ENCODE data around the gene ADRA2B.

ADRA2B gene

GRCh38 chr2:96159084-96159830, 42.9 kb upstream of the ADRA2B start:
- POLR2A ChIA-PET: interaction anchor here (0.9 kb wide), 1 partner anchor 11 kb away, joined by 4 read pairs; no protein-coding TSS in a partner anchor
- H3K36me3 ChIP-seq (ENCODE audit: control insufficient read depth in 4 of 4, insufficient read depth in 4 of 4, low read length in 3 of 4): no peaks in the 10 kb centered on the region
- DNase-seq: no peak
- no peaks in the 10 kb centered on the region for H3K27me3 ChIP-seq (replicated peaks in 2 of 5; ENCODE audit: control insufficient read depth in 4 of 5, insufficient read depth in 5 of 5, low read length in 4 of 5)
- no peak overlapping the region for H3K4me3 ChIP-seq (ENCODE audit: control insufficient read depth in 1 of 7, extremely low read depth in 1 of 7, insufficient read depth in 4 of 7, low read depth in 2 of 7, low read length in 6 of 7)
- H3K9me3 ChIP-seq (ENCODE audit: control extremely low read depth in 1 of 5, control insufficient read depth in 4 of 5, insufficient read depth in 2 of 5, low read depth in 1 of 5, low read length in 4 of 5): peaks cover 0 to 3% (median 0%) of the 10 kb centered on the region in 5 experiments
- peaks cover 0 to 52% (median 33%) of the 10 kb centered on the region in 4 experiments for H3K4me1 ChIP-seq (ENCODE audit: control extremely low read depth in 1 of 4, control insufficient read depth in 4 of 4, insufficient read depth in 4 of 4, low read length in 3 of 4)
- CTCF ChIA-PET: interaction anchor here (0.8 to 8.7 kb wide), 5 partner anchors 11 to 23 kb away, joined by 3 to 63 read pairs (median 4); partner anchors contain the start of gene ASTL
- 86% methylated on average over 16 of the region's 17 CpGs for WGBS (ENCODE audit: insufficient coverage)
- H3K27ac ChIP-seq (ENCODE audit: insufficient read depth in 1 of 2, low read depth in 1 of 2, low read length in 2 of 2, poor library complexity in 1 of 2, severe bottlenecking in 2 of 2): no peak overlapping the region

DNA sequence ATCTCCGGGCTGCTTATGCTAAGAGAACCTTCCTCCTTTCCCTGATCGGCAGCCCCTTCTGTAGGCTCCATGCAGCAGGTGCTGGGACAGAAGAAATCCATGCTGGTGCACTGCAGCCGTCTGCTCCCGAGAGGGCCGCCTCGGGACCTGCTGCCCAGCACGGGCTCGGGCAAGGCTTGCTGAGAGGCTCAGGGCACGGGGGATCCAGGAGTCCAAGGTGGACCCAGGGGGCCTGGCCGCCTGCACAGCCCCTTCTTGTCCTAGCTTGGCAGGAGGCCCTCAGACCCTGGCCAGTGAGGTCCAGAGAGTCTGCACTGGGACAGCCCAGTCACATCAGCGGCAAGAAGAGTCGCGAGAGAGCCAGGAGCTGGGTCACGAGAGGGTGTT, 42.2 kb upstream of the ADRA2B start:
- H3K4me1 ChIP-seq (ENCODE audit: control extremely low read depth in 1 of 4, control insufficient read depth in 4 of 4, insufficient read depth in 4 of 4, low read length in 3 of 4): peaks cover 0 to 45% (median 26%) of the 10 kb centered on the region in 4 experiments

DNA sequence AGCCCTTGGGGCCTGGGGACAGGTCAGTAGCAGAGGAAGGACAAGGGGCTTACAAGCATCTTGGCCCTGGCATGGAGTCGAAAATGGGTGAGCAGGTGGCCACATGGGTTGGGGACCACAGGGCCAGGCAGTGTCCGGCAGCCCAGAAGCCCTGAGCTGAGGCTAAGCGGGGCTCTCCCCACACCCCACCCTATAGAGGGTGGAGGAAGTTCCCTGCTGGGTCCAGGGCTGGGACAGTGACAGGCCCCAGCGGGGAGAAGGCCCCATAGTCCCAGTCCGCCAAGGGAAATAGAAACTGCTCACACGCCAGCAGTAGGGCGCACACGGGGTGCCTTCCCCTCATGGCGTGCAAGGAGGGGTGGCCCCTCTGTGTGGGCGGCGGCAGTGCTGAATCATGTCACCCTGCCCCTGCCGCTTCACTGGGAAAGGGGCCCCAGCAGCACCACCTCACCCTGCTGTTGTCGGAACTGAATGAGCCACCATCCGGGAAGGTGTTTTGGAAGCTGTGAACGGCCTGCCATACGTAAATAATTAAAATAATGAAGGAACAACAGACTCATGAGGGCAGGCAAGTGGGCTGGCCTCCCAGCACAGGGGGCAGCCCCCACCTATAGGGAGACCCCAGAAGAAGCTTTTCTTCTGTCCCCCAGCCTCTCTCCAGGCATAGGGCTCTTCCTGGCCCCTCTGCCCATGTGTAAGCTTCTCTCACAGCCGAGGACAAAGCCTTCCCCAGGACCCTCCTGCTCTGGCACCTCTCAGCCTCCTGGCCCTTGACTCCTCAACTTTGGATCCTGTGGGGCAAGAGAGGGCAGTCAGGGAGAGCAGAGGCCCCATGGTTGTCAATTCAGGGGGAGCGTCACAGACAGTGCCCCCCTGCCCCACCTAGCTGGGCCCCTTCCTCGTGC, 41.5 kb upstream of the ADRA2B start:
- H3K4me3 ChIP-seq (ENCODE audit: control insufficient read depth in 1 of 7, extremely low read depth in 1 of 7, insufficient read depth in 4 of 7, low read depth in 2 of 7, low read length in 6 of 7): peak overlapping the region in 4 of 7 experiments; percentile 8 to 55 (median 25)
- H3K36me3 ChIP-seq (ENCODE audit: control insufficient read depth in 4 of 4, insufficient read depth in 4 of 4, low read length in 3 of 4): no peaks in the 10 kb centered on the region
- no peaks in the 10 kb centered on the region for H3K27me3 ChIP-seq (replicated peaks in 2 of 5; ENCODE audit: control insufficient read depth in 4 of 5, insufficient read depth in 5 of 5, low read length in 4 of 5)
- 21% methylated on average over 12 of the region's 19 CpGs for WGBS (ENCODE audit: insufficient coverage)
- peak overlapping the region; percentile 40 to 71 for H3K27ac ChIP-seq (ENCODE audit: insufficient read depth in 1 of 2, low read depth in 1 of 2, low read length in 2 of 2, poor library complexity in 1 of 2, severe bottlenecking in 2 of 2)
- peak; percentile 81 to 89 (median 86) for DNase-seq
- H3K9me3 ChIP-seq (ENCODE audit: control extremely low read depth in 1 of 5, control insufficient read depth in 4 of 5, insufficient read depth in 2 of 5, low read depth in 1 of 5, low read length in 4 of 5): peaks cover 0 to 3% (median 0%) of the 10 kb centered on the region in 5 experiments
- POLR2A ChIA-PET: interaction anchor here (0.6 to 1.1 kb wide), 3 partner anchors 10 to 11 kb away, joined by 3 to 5 read pairs (median 3); no protein-coding TSS in a partner anchor
- H3K4me1 ChIP-seq (ENCODE audit: control extremely low read depth in 1 of 4, control insufficient read depth in 4 of 4, insufficient read depth in 4 of 4, low read length in 3 of 4): peaks cover 0 to 39% (median 24%) of the 10 kb centered on the region in 4 experiments
- CTCF ChIA-PET: interaction anchor here (1.2 to 8.7 kb wide), 6 partner anchors 10 to 20 kb away, joined by 4 to 63 read pairs (median 5); partner anchors contain the start of gene ASTL

More for the DNA sequence above, 42.2 kb upstream of the ADRA2B start:
- 91% methylated on average over 10 of the region's 14 CpGs for WGBS (ENCODE audit: insufficient coverage)
- Histone ChIP-seq H3K27ac (ENCODE audit: insufficient read depth in 1 of 2, low read depth in 1 of 2, low read length in 2 of 2, poor library complexity in 1 of 2, severe bottlenecking in 2 of 2) (peak overlapping the region in 1 of 2 experiments; percentile 71), H3K4me3 (ENCODE audit: control insufficient read depth in 1 of 7, extremely low read depth in 1 of 7, insufficient read depth in 4 of 7, low read depth in 2 of 7, low read length in 6 of 7) (peak overlapping the region in 2 of 7 experiments; percentile 11 to 55), H3K9me3 (ENCODE audit: control extremely low read depth in 1 of 5, control insufficient read depth in 4 of 5, insufficient read depth in 2 of 5, low read depth in 1 of 5, low read length in 4 of 5) (peaks cover 0 to 3% (median 0%) of the 10 kb centered on the region in 5 experiments), H3K27me3 (replicated peaks in 2 of 5; ENCODE audit: control insufficient read depth in 4 of 5, insufficient read depth in 5 of 5, low read length in 4 of 5) (no peaks in the 10 kb centered on the region), H3K36me3 (ENCODE audit: control insufficient read depth in 4 of 4, insufficient read depth in 4 of 4, low read length in 3 of 4) (no peaks in the 10 kb centered on the region)
- CTCF ChIA-PET: interaction anchor here (1.2 to 8.7 kb wide), 6 partner anchors 11 to 20 kb away, joined by 4 to 63 read pairs (median 5); partner anchors contain the start of gene ASTL
- no peak for DNase-seq
- POLR2A ChIA-PET: interaction anchor here (0.6 to 1.1 kb wide), 2 partner anchors 10 to 12 kb away, joined by 3 to 5 read pairs; no protein-coding TSS in a partner anchor

DNA sequence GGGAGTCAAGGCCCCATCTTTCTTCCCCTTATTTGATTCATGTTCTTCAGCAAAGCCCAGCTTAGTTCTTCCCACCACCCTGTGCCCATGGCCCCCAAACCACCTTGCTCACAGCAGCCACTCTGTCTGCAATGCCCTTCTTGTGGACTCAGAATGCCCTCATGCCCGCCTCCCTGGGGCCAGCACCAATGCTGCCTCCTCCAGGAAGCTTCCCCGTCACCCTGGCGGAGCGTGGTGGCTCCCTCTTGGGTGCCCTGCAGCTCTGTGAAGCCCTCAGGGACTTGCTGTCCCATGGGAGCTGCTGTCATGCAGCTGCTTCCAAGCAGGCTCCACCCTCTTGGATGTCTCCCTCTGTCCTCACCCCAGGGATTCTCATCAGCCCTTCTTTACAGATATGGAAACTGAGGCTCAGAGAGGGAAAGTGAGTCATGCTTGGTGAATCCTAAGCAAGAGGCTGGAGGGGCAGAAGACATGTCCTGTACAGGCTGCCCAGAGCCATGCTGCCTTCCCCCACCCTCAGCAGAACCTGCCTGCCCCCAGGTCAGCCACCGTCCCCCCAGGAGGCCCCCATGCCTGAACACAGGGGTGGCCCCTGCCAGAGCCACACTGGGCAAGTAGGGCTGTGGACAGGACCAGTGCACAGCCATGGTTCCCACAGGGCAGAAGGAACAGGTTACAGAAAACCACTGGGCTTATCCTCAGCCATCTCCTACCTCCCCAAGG, 40.7 kb upstream of the ADRA2B start:
- H3K36me3 ChIP-seq (ENCODE audit: control insufficient read depth in 4 of 4, insufficient read depth in 4 of 4, low read length in 3 of 4): no peaks in the 10 kb centered on the region
- WGBS (ENCODE audit: insufficient coverage): 90% methylated on average over 2 of the region's 5 CpGs
- H3K9me3 ChIP-seq (ENCODE audit: control extremely low read depth in 1 of 5, control insufficient read depth in 4 of 5, insufficient read depth in 2 of 5, low read depth in 1 of 5, low read length in 4 of 5): peaks cover 0 to 3% (median 0%) of the 10 kb centered on the region in 5 experiments
- H3K4me3 ChIP-seq (ENCODE audit: control insufficient read depth in 1 of 7, extremely low read depth in 1 of 7, insufficient read depth in 4 of 7, low read depth in 2 of 7, low read length in 6 of 7): peak overlapping the region in 2 of 7 experiments; percentile 31 to 55
- peaks cover 0 to 41% (median 24%) of the 10 kb centered on the region in 4 experiments for H3K4me1 ChIP-seq (ENCODE audit: control extremely low read depth in 1 of 4, control insufficient read depth in 4 of 4, insufficient read depth in 4 of 4, low read length in 3 of 4)
- no peaks in the 10 kb centered on the region for H3K27me3 ChIP-seq (replicated peaks in 2 of 5; ENCODE audit: control insufficient read depth in 4 of 5, insufficient read depth in 5 of 5, low read length in 4 of 5)
- ChIA-PET CTCF (interaction anchor here (1.7 to 8.7 kb wide), 4 partner anchors 9 to 19 kb away, joined by 5 to 63 read pairs (median 16); partner anchors contain the start of gene ASTL), POLR2A (interaction anchor here (1.0 kb wide), 1 partner anchor 11 kb away, joined by 3 read pairs; no protein-coding TSS in a partner anchor)
- peak overlapping the region; percentile 40 to 71 for H3K27ac ChIP-seq (ENCODE audit: insufficient read depth in 1 of 2, low read depth in 1 of 2, low read length in 2 of 2, poor library complexity in 1 of 2, severe bottlenecking in 2 of 2)
- no peak for DNase-seq

DNA sequence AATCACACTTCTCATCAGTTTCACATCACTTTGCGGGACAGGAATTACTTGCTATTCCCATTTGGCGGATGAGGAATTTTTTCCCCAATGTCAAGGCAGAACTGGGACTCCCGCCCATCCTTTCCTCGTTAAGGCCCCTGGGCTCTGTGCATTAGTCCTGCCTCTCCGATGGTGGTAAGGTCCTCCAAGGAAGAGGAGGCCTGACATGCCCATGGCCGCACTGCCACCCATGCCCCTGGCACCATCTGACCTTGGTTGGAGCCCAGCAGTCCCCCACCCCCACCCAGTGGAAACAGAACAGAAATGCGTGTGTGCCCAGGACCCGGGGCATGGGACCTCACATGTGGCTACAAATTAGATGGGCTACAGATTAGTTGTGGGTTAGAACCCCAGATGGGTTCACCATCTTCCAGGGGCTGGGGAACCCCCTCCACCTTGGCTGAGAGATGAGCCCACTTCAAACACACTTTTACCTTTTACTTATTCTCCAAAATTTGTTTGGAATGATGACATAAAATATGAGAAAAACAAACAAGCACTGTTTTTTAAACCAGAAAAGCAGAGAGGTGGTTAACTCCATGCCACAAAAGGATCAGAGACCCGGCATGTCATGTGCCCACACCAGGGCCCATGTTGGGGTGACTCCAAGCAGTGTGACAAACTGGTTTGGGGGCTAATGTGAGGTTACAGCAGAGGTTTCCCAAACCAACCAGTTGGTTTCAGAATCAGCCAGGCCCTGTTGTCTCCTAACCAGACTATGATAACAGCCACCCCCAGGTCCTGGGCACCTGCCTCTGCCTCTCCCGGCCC, 39.8 kb upstream of the ADRA2B start:
- WGBS (ENCODE audit: insufficient coverage): 95% methylated on average over 6 of the region's 10 CpGs
- no peak overlapping the region for H3K4me3 ChIP-seq (ENCODE audit: control insufficient read depth in 1 of 7, extremely low read depth in 1 of 7, insufficient read depth in 4 of 7, low read depth in 2 of 7, low read length in 6 of 7)
- peaks cover 0 to 39% (median 25%) of the 10 kb centered on the region in 4 experiments for H3K4me1 ChIP-seq (ENCODE audit: control extremely low read depth in 1 of 4, control insufficient read depth in 4 of 4, insufficient read depth in 4 of 4, low read length in 3 of 4)
- CTCF ChIA-PET: interaction anchor here (1.9 to 8.7 kb wide), 3 partner anchors 16 to 18 kb away, joined by 5 to 63 read pairs (median 26); partner anchors contain the start of gene ASTL
- POLR2A ChIA-PET: interaction anchor here (1.0 kb wide), 1 partner anchor 10 kb away, joined by 3 read pairs; no protein-coding TSS in a partner anchor
- no peaks in the 10 kb centered on the region for H3K36me3 ChIP-seq (ENCODE audit: control insufficient read depth in 4 of 4, insufficient read depth in 4 of 4, low read length in 3 of 4)
- no peak for DNase-seq
- no peaks in the 10 kb centered on the region for H3K27me3 ChIP-seq (replicated peaks in 2 of 5; ENCODE audit: control insufficient read depth in 4 of 5, insufficient read depth in 5 of 5, low read length in 4 of 5)
- H3K9me3 ChIP-seq (ENCODE audit: control extremely low read depth in 1 of 5, control insufficient read depth in 4 of 5, insufficient read depth in 2 of 5, low read depth in 1 of 5, low read length in 4 of 5): peaks cover 0 to 3% (median 0%) of the 10 kb centered on the region in 5 experiments
- no peak overlapping the region for H3K27ac ChIP-seq (ENCODE audit: insufficient read depth in 1 of 2, low read depth in 1 of 2, low read length in 2 of 2, poor library complexity in 1 of 2, severe bottlenecking in 2 of 2)
